Measurements from ENCODE around the gene HMCN2. TPM values are rescaled to one million over a fixed set of nuclear protein-coding genes. Genes with fewer than 3 reads are reported as not detected.

Gene HMCN2
- total RNA-seq, 1 donor = under 0.01 TPM

DNA sequence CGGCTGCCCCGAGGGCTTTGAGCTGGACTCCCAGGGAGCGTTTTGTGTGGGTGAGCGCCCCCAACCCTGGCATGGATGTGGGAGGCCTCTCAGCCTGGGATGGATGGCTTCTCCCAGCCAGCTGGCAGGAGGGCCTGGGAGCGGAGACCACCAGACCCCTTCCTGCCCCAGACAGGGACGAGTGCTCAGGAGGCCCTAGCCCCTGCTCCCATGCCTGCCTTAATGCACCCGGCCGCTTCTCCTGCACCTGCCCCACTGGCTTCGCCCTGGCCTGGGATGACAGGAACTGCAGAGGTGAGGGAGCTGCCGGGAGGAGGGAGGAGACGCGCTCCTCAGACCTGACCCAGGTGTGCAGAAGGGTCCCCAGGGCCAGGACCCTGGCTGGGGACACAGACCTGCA is 161.8 kb downstream of the HMCN2 start:
- H2AFZ ChIP-seq (ENCODE audit: low read length) = no peak overlapping the region
- no peaks in the 10 kb centered on the region for H3K36me3 ChIP-seq (ENCODE audit: insufficient read depth, low read length)
- no peaks in the 10 kb centered on the region for H3K79me2 ChIP-seq (ENCODE audit: insufficient read depth, low read length)
- H3K27ac ChIP-seq (ENCODE audit: low read depth, low read length) = no peak overlapping the region
- H3K9me3 ChIP-seq (ENCODE audit: low read depth, low read length) = no peaks in the 10 kb centered on the region
- DNase-seq (ENCODE audit: insufficient read length, low spot score, missing footprints) = no peak
- no peaks in the 10 kb centered on the region for H3K27me3 ChIP-seq (ENCODE audit: insufficient read depth, low read length)
- no peak overlapping the region for H3K4me2 ChIP-seq (ENCODE audit: insufficient read depth, low read length)
- peaks cover 13% of the 10 kb centered on the region for H3K4me1 ChIP-seq (ENCODE audit: insufficient read depth, low read length)
- H3K4me3 ChIP-seq (ENCODE audit: insufficient read depth, low read length) = no peak overlapping the region
- H4K20me1 ChIP-seq (ENCODE audit: insufficient read depth, low read length) = no peaks in the 10 kb centered on the region
- TF ChIP-seq, protein P1, sequence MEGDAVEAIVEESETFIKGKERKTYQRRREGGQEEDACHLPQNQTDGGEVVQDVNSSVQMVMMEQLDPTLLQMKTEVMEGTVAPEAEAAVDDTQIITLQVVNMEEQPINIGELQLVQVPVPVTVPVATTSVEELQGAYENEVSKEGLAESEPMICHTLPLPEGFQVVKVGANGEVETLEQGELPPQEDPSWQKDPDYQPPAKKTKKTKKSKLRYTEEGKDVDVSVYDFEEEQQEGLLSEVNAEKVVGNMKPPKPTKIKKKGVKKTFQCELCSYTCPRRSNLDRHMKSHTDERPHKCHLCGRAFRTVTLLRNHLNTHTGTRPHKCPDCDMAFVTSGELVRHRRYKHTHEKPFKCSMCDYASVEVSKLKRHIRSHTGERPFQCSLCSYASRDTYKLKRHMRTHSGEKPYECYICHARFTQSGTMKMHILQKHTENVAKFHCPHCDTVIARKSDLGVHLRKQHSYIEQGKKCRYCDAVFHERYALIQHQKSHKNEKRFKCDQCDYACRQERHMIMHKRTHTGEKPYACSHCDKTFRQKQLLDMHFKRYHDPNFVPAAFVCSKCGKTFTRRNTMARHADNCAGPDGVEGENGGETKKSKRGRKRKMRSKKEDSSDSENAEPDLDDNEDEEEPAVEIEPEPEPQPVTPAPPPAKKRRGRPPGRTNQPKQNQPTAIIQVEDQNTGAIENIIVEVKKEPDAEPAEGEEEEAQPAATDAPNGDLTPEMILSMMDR (IDR thresholded peaks at IDR 0.05; ENCODE audit: extremely low read depth, low read depth, low read length) = no peak

DNA sequence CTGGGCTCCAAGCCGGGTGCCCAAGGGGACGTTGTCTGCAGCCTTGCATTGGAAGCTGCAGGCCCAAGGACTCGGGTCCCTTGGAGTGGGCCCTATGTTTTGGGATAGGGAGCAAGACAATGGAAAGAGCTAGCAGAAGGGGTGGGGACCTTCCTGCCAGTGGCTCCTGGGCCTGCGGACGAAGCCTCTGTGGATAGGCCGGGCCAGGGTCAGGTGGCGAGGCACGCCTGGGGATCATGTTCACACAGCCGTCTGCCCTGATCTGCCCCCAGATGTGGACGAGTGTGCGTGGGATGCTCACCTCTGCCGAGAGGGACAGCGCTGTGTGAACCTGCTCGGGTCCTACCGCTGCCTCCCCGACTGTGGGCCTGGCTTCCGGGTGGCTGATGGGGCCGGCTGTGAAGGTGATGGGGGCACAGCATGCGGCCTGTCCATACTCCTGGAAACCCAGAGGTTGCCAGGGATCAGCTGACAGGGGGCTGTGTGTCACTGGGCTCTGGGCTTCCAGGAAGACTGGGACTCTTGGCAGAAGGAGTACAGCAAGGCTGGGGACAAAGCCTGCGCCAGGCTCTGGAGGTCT is 162.6 kb downstream of the HMCN2 start:
- Histone ChIP-seq H3K4me1 (ENCODE audit: insufficient read depth, low read length) (peaks cover 19% of the 10 kb centered on the region), H4K20me1 (ENCODE audit: insufficient read depth, low read length) (no peaks in the 10 kb centered on the region), H3K4me2 (ENCODE audit: insufficient read depth, low read length) (no peak overlapping the region), H3K36me3 (ENCODE audit: insufficient read depth, low read length) (no peaks in the 10 kb centered on the region), H3K27me3 (ENCODE audit: insufficient read depth, low read length) (no peaks in the 10 kb centered on the region), H3K27ac (ENCODE audit: low read depth, low read length) (no peak overlapping the region), H3K79me2 (ENCODE audit: insufficient read depth, low read length) (no peaks in the 10 kb centered on the region), H2AFZ (ENCODE audit: low read length) (no peak overlapping the region), H3K9me3 (ENCODE audit: low read depth, low read length) (no peaks in the 10 kb centered on the region), H3K4me3 (ENCODE audit: insufficient read depth, low read length) (no peak overlapping the region)
- no peak for DNase-seq (ENCODE audit: insufficient read length, low spot score, missing footprints)
- TF ChIP-seq, protein P1 (IDR thresholded peaks at IDR 0.05; ENCODE audit: extremely low read depth, low read depth, low read length) = no peak

DNA sequence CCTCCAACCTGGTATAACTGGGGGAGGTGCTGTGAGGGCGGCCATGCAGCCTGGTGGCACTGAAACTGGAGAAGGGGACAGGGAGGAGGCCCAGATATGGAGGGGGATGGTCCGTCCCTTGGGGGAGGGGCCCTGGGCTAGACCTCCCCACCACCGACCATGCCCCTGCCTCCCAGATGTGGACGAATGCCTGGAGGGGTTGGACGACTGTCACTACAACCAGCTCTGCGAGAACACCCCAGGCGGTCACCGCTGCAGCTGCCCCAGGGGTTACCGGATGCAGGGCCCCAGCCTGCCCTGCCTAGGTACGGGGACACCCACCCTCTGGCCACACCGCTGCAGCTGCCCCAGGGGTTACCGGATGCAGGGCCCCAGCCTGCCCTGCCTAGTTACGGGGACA is 163.8 kb downstream of the HMCN2 start:
- TF ChIP-seq, protein P1 (IDR thresholded peaks at IDR 0.05; ENCODE audit: extremely low read depth, low read depth, low read length) = no peak
- H3K4me1 ChIP-seq (ENCODE audit: insufficient read depth, low read length) = peaks cover 20% of the 10 kb centered on the region
- H3K27me3 ChIP-seq (ENCODE audit: insufficient read depth, low read length) = peaks cover 8% of the 10 kb centered on the region
- no peaks in the 10 kb centered on the region for H3K9me3 ChIP-seq (ENCODE audit: low read depth, low read length)
- H3K36me3 ChIP-seq (ENCODE audit: insufficient read depth, low read length) = no peaks in the 10 kb centered on the region
- H3K79me2 ChIP-seq (ENCODE audit: insufficient read depth, low read length) = no peaks in the 10 kb centered on the region
- DNase-seq (ENCODE audit: insufficient read length, low spot score, missing footprints) = no peak
- H3K4me3 ChIP-seq (ENCODE audit: insufficient read depth, low read length) = no peak overlapping the region
- H4K20me1 ChIP-seq (ENCODE audit: insufficient read depth, low read length) = no peaks in the 10 kb centered on the region
- H3K27ac ChIP-seq (ENCODE audit: low read depth, low read length) = no peak overlapping the region
- no peak overlapping the region for H2AFZ ChIP-seq (ENCODE audit: low read length)
- no peak overlapping the region for H3K4me2 ChIP-seq (ENCODE audit: insufficient read depth, low read length)

DNA sequence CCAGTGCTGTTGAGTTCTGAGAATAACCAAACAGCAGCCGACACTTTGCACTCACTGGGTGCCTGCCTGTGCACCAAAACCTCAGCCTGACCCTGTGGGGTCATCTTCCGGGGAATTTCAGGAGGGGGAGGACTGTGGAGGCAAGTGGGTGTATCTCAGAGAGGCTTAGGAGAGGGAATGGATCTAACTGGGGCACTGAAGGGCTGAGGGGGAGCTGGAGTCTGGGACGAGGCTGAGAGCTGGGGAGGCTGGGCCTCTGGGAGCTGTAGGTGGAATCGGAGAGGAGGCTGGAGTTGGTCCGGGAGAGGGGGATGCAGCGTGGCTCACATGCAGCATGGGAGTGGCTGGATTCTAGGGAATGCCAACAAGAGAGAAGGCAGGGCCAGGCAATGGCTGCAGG is 164.3 kb downstream of the HMCN2 start:
- no peak for DNase-seq (ENCODE audit: insufficient read length, low spot score, missing footprints)
- Histone ChIP-seq H3K27ac (ENCODE audit: low read depth, low read length) (no peak overlapping the region), H3K36me3 (ENCODE audit: insufficient read depth, low read length) (no peaks in the 10 kb centered on the region), H4K20me1 (ENCODE audit: insufficient read depth, low read length) (no peaks in the 10 kb centered on the region), H3K9me3 (ENCODE audit: low read depth, low read length) (no peaks in the 10 kb centered on the region), H3K27me3 (ENCODE audit: insufficient read depth, low read length) (peaks cover 8% of the 10 kb centered on the region), H3K79me2 (ENCODE audit: insufficient read depth, low read length) (no peaks in the 10 kb centered on the region), H3K4me2 (ENCODE audit: insufficient read depth, low read length) (no peak overlapping the region), H2AFZ (ENCODE audit: low read length) (no peak overlapping the region), H3K4me3 (ENCODE audit: insufficient read depth, low read length) (no peak overlapping the region), H3K4me1 (ENCODE audit: insufficient read depth, low read length) (peaks cover 20% of the 10 kb centered on the region)
- TF ChIP-seq, protein P1 (IDR thresholded peaks at IDR 0.05; ENCODE audit: extremely low read depth, low read depth, low read length) = no peak
